GM19240 (cell line): ENCODE measurements around the gene C14orf180.

Source experiments
- DNase-seq: peaks from one replicate; pipeline ENCODE4 v3.0.0; 2011; ENCODE audit warnings: low spot score; ENCODE audit not compliant: insufficient read length

Gene C14orf180

DNA sequence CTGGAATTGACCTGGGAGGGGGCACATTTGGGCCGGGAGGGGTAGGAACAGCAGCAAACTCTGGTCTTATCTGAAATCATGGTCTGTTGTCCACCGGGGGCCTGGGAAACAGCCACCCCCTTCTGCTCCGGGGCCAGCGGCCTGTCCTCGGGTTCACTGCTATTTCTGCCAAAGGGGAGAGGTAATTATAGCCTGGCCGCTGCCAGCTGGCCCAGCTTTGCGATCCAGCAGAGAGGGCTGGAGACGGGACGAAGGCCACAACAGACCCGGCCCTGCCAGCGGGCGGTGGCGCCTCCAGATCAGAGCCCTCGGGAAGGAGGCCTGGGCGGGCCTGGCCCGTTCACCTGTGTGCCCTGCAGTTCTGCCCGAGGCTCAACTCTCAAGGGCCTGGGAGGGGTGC lies at the start of gene C14orf180:
TSS of gene C14orf180 (plus strand) at position 258 of the 400 bp plus-strand sequence. CDS start 6,667 bp downstream, outside the sequence.
- no peak for DNase-seq

GRCh38 chr14:104530646-104531045 lies 48.9 kb upstream of the C14orf180 start:
- no peak for DNase-seq

- DNase-seq: no peak
Measured at GRCh38 chr14:104531421-104532190, 48.0 kb upstream of the C14orf180 start.

DNA sequence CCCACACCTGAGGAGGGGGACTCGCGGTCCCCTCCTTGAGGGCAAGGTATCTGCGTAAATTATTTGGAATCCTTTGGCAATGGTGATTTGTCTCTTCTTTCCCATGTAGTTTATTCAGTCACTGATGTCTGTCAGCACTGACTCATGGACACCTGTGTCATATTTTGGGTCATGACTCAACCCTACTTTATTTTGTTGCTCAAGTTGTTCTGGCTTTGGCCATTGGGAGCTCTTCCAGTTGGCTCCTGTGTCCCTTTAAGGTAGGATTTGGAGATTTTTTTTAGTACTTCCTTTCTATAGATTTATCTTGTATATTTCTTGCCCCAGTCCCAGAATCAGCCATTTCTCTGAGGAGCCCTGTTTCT lies 47.4 kb upstream of the C14orf180 start:
- DNase-seq: no peak

GRCh38 chr14:104534036-104534435 lies 45.5 kb upstream of the C14orf180 start:
- no peak for DNase-seq

DNA sequence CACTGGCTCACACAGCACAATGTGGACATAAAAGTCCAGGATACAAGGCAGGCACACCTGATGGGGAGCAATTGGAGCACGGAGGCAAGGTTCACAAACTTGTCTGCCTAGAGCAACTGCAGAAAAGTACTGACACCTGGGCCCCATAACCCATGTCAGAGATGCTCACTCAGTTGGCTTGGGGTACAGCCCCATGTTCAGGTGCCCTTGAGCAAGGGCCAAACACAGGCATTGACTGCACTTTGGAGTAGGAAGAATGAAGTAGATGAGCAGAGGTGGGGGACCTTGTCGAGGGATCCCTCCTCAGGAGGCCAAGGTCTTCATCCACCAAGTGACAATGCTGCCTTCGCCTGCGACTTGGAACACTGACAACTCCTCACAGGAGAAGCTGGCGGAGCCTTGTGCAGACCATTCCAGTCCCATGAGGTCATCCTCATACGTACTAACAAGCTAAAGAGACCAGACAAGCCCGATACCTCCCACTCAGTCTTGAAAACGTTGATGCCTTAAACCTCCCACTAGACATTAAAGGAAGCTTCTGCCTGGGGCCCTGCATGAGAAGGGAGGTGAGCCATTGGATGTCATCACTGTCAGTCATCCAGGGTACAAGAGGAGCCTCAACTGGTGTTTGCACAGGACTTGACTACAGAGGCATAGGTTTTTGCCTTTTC lies 42.5 kb upstream of the C14orf180 start:
- DNase-seq: no peak

GRCh38 chr14:104537613-104537988 lies 42.0 kb upstream of the C14orf180 start:
- DNase-seq: no peak

DNA sequence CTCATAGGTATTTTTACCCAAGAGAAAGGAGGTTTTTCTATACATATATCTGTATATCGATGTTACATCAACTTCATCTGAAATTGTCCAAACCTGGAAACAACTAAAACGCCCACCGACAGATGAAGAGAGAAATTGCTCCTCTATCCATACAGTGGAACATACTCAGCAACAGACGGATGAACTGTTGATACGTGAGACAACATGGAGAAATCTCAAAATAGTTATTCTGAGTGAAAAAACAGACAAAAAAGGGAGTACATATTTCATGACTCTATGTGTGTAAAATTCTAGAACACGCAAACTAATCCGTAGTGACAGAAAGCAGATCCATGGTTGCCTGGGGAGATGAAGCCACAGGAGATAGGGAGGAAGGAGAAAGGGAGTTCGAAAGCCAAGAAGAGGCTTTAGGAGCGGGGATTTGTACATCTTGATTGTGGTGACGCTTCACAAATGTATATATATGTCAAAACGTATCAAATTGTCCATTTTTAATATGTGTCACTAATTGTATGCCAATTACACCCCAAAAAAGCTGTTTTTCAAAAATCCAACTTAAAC lies 37.6 kb upstream of the C14orf180 start:
- no peak for DNase-seq

- no peak for DNase-seq
Measured at GRCh38 chr14:104542871-104543830, 36.4 kb upstream of the C14orf180 start.

DNA sequence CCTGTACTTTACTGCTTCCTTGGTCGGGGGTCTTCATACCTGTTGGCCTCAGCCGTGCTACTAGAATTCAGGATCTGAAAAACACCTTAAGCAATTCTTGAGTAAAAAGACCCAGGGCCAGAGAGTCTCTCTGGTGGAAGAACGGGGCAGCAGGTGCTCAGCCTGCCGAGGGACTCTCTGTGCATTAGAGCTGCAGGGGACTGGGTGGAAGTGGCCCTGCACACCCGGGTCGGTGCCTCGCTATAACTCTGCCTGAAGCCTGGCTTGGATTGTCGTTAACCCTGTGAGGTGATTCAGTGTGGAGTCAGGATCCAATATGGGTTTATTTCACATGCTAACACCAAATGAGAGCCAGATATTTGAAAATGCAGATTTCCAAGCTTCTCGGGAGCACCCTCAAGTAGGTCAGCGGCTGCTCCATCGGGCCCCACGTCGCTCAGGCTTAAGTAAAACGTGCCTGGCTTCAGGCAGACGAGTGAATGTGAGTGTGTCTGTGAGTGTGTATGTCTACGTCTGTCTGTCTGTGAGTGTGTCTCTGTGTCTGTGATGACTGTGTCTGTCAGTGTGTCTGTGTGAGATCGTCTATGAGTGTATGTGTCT lies 35.1 kb upstream of the C14orf180 start:
- DNase-seq: no peak

GRCh38 chr14:104545151-104545941 lies 34.2 kb upstream of the C14orf180 start:
- DNase-seq: no peak

DNA sequence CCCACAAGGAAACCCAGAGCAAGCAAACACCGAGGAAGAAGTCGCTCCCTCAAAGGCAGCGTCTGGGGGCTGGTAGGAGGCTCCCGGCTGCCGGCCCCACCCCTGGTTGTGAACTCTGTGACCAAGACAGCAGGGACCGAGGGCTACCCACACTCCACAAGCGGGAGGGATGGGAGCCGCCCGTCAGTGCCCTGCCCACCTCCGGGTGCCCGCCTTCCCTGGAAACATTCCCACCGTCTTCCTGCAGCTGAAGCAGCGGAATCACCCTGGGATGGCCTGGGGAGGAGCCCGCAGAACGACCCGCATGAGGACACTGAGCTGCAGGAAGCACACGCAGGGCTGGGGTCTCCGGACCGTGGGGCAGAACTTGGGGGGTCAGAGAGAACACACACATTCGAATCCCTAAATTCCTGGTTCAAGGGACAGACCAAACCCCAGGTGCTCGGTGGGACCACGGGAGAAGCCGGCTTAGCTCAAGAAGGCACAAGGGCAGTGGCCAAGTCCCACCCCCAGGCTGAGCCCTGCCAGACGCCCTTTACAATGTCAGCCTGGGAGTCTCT lies 33.5 kb upstream of the C14orf180 start:
- no peak for DNase-seq

DNA sequence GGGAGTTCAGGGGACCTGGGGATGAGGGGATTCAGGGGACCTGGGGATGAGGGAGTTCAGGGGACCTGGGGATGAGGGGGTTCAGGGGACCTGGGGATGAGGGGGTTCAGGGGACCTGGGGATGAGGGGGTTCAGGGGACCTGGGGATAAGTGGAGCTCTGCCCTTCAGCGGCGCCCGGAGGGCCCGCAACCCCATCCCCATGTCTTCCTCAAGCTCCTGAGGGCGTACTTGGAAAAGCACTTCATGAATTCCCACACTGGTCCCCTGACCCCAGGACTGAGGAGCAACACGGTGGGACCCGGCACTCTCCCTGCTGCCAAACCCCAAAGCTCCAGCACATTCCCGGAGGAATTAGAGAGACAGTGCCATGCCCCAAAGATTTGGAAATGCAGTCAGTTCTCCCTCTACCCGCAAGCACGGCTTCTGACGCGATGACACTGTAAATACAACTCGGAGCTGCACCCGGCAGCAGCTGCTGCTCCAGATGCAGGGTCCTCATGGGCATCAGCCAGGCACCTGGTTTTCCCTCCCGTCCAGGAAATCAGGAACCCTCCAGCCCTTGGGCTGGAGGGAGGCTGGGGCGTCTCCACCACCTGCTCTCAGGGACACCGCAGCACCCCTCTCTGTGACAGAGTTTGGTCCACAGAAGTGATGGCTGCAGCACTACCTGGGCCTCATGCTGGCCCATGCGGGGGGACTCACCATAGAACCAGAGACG lies 32.8 kb upstream of the C14orf180 start:
- DNase-seq: no peak

GRCh38 chr14:104547310-104547997 lies 32.1 kb upstream of the C14orf180 start:
- no peak for DNase-seq

GRCh38 chr14:104547998-104548700 lies 31.4 kb upstream of the C14orf180 start:
- DNase-seq: no peak

- DNase-seq: no peak
Measured at GRCh38 chr14:104548802-104549535, 30.6 kb upstream of the C14orf180 start.

GRCh38 chr14:104549536-104550339 lies 29.8 kb upstream of the C14orf180 start:
- DNase-seq: no peak
